NCI-H526 treated with DMSO at 0.1 percent for 48 hours (cell line): ENCODE data around the gene PPP1R1A.

ENCODE experiments used
- DNase-seq: peaks from one replicate; lab custom pipeline; 2025; lab: John Stamatoyannopoulos, UW

Gene PPP1R1A

GRCh38 chr12:54588110-54588889, at the start of gene PPP1R1A:
Gene PPP1R1A (minus strand): TSS chr12:54588659. CDS start chr12:54588488, 171 bp downstream.
- DNase-seq: no peak

- DNase-seq: no peak
Measured at GRCh38 chr12:54634795-54635194, 46.3 kb upstream of the PPP1R1A start, which contains the start of gene LACRT. Gene LACRT (minus strand): TSS chr12:54634895. CDS start chr12:54634841, 54 bp downstream.

- no peak for DNase-seq
Measured at GRCh38 chr12:54631988-54632728, 43.7 kb upstream of the PPP1R1A start.

- DNase-seq: no peak
Measured at GRCh38 chr12:54631551-54631950, 43.1 kb upstream of the PPP1R1A start.

- no peak for DNase-seq
Measured at GRCh38 chr12:54629925-54630324, 41.5 kb upstream of the PPP1R1A start.

- no peak for DNase-seq
Measured at GRCh38 chr12:54628186-54628846, 39.9 kb upstream of the PPP1R1A start.

- no peak for DNase-seq
Measured at GRCh38 chr12:54627304-54627703, 38.8 kb upstream of the PPP1R1A start.

GRCh38 chr12:54625598-54625997, 37.1 kb upstream of the PPP1R1A start:
- no peak for DNase-seq

- DNase-seq: no peak
Measured at GRCh38 chr12:54624315-54625279, 36.1 kb upstream of the PPP1R1A start.

GRCh38 chr12:54622463-54623183, 34.2 kb upstream of the PPP1R1A start:
- DNase-seq: no peak

GRCh38 chr12:54616933-54617680, 28.6 kb upstream of the PPP1R1A start:
- DNase-seq: no peak

- no peak for DNase-seq
Measured at GRCh38 chr12:54612225-54612750, 23.8 kb upstream of the PPP1R1A start.

GRCh38 chr12:54611715-54612149, 23.3 kb upstream of the PPP1R1A start:
- DNase-seq: no peak

- no peak for DNase-seq
Measured at GRCh38 chr12:54608769-54609168, 20.3 kb upstream of the PPP1R1A start.

GRCh38 chr12:54608156-54608555, 19.7 kb upstream of the PPP1R1A start:
- no peak for DNase-seq

- DNase-seq: no peak
Measured at GRCh38 chr12:54606556-54606955, 18.1 kb upstream of the PPP1R1A start.

- no peak for DNase-seq
Measured at GRCh38 chr12:54605138-54605970, 16.9 kb upstream of the PPP1R1A start.

GRCh38 chr12:54604436-54604835, 16.0 kb upstream of the PPP1R1A start:
- DNase-seq: no peak

GRCh38 chr12:54603872-54604271, 15.4 kb upstream of the PPP1R1A start:
- no peak for DNase-seq
